Activated CD4-positive, alpha-beta T cell treated with anti-CD3 and anti-CD28 coated beads, Interleukin-2, Interleukin-4, amounts not matched to agents 100 ng/mL and 50 ng/mL, durations not matched to agents 16 hours and 8 hours (primary cell): ENCODE results near the gene UST.

Experiments
- DNase-seq: peaks from one replicate; pipeline ENCODE4 v3.0.0-alpha.2; 2020; ENCODE audit warnings: low spot score

UST gene

GRCh38 chr6:148803979-148804378, 57.1 kb downstream of the UST start:
- no peak for DNase-seq

DNA sequence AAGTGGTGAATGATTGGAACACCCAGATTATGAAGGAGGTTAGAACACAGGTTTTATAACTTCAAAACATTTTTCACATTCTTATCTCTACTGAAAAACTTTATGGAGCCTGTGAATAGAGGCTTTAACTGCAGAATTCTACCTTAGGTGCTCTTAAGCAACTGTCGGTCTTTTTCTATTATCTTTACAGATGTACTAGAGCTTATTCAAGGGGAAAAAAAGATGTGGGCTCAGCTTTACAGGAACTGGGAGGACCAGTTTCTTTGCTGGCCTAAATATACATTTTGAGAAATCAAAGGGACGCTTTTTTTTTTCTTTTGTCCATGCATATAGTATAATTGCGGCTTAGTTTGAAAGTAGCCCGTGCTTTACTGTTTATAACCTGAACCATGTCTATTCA, 58.9 kb downstream of the UST start:
- DNase-seq = no peak

DNA sequence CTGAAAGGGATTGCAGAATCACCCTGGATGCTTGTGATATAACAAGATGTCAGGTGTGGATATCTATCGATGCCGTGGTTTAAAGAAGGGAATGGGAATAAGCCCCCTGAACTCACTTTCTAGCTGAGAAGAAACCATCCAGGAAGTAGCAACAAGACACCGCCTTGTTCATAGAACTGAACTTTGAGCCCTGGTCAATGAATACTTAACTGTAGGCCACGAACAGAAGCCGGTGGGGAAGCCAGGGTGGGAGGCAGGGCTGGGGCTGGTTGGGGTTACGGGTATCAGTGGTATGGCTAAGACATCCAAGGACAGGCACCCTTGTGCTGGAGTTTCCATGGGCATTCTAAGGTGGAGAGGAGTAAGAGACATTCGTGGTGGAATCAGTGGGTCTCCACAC, 61.0 kb downstream of the UST start:
- no peak for DNase-seq

DNA sequence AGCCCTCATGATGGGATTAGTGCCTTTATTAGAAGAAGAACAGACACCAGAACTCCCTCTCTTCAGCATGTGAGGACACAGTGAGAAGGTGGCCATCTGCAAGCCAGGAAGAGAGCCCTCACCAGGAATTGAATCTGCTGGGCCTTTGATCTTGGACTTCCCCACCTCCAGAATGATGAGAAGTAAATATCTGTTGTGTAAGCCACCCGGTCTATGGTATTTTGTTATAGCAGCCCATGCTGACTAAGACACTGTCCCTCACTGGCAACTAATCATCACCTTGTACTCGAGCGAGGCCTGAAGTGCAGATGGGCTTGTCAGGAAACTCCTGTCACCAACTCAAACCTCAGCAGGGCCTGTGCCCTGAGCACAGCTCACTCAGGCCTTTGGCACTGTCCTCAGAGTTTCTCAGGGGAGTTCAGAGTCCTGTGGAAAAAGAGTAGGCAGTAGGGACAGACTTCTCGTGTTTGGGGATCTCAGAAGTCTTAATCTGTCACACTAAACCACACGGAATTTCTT, 62.0 kb downstream of the UST start:
- no peak for DNase-seq

DNA sequence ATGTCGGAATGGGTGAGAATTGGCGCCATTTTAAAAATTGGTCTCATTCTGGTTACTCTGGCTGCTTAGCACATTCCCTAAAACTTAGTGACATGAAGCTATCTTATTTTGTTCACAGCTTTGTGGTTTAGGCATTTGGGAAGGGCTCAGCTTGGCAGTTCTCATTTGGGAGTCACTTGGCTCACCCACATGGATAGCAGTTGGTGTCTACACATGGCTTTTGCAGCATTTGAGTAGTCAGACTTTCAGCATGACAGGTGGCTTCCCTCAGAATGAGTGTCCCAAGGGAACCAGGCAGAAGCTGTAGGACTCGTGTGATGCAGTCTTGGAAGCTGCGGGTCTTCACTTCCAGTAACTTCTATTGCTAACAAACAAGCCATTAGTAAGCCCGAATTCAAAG, 64.6 kb downstream of the UST start:
- DNase-seq = no peak

- DNase-seq = no peak
Measured at GRCh38 chr6:148814082-148814790, 67.4 kb downstream of the UST start.

DNA sequence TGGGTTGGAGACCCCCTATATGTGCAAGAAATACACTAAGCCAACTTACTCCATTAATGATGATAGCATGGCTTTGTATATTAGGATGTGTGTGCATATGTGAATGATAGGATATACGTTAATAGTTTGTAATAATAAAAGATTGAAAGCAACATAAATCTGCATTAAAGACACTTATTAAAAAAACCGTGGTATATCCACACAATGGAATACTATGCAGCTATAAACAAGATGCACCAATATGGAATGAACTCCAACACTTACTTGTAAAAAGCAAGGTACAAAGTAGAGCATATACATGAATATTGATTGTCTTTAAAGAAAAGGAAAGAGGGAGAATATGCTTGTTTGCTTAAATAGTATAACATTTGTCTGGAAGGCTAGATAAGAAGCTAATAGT, 68.0 kb downstream of the UST start:
- DNase-seq = no peak

DNA sequence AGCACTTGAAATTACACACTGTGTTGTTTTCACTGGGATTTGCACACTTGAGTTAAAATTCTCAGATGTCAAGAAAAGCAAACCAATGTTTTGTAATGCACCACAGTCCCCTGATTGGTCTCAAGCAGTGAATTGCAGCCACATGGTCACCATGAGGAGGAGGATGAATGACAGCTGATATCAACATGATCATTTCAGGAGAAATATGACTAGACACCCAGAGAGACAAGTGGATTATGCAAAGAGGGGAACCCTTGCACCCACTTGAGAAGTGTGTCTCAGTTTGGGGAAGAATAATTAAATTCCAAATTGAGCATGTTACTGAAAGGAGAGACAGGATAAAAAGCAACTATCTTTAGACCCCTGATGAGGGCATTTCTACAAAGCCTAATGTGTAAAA, 69.3 kb downstream of the UST start:
- DNase-seq = no peak

- DNase-seq = no peak
Measured at GRCh38 chr6:148817689-148818088, 70.9 kb downstream of the UST start.

GRCh38 chr6:148818939-148819575, 72.2 kb downstream of the UST start:
- DNase-seq = no peak

DNA sequence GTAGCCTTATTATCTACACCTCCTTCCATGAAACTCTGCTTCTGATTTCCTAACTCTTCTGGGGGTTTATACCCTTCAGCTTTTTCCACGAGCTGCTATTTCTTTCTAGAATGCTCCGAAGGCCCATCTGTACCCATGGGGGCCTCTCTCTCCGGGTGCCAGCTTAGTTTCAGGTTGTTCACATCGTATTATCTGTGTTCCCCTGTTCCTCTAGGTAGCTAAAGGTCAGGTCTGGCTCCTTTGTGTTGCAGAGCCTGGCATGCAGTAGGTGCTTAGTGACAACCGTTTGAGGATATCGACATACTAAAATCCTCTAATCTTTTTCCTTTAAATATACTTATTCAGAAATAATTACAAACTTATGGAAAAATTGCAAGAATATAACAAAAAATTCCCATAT, 73.0 kb downstream of the UST start:
- no peak for DNase-seq

GRCh38 chr6:148822819-148823218, 76.0 kb downstream of the UST start:
- DNase-seq = no peak

DNA sequence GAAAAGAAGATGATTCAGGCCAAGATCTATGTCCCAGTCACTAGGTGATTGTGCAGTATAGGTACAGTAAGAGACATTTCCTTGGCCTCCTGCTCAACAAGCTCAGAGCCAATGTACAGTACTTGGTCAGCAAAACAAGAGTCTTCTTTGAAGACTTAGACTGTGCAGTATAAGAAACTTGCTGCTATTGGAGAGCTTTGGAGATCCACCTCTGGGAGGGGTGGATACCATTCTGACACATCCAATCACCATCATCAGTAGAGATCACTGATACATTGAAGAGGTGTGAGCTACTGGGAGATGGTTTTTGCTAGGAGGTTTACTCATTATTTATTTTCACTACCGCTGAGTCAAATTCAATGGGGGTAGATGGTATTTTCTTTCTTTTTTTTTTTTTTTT, 77.5 kb downstream of the UST start:
- DNase-seq = no peak

GRCh38 chr6:148824960-148825359, 78.1 kb downstream of the UST start:
- no peak for DNase-seq

- no peak for DNase-seq
Measured at GRCh38 chr6:148825492-148825891, 78.7 kb downstream of the UST start.

DNA sequence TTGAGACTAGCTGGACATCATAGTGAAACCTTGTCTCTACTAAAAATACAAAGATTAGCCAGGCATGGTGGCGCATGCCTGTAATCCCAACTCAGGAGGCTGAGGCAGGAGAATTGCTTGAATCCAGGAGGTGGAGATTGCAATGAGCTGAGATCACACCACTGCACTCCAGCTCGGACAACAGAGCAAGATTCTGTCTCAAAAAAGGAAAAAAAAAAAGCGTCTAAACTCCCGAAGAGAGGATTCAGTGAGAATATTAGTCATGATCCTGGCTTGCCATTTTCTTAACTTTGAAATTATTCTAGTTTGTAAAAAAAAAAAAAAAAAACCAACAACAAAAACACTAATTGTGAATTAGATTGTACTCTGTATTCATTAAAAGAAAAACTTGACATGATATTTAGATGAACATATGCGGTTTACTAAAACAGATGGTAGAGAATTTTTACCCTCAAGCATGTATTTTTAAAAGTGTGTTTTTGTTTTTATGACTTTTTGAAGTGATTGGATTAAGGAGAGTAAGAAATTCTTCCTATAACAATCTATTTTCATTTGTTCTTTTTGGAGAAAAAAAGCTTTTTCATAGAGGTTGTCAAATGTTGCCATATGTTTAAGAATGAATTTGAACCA, 80.7 kb downstream of the UST start:
- DNase-seq = no peak

- DNase-seq = no peak
Measured at GRCh38 chr6:148828047-148828446, 81.2 kb downstream of the UST start.

DNA sequence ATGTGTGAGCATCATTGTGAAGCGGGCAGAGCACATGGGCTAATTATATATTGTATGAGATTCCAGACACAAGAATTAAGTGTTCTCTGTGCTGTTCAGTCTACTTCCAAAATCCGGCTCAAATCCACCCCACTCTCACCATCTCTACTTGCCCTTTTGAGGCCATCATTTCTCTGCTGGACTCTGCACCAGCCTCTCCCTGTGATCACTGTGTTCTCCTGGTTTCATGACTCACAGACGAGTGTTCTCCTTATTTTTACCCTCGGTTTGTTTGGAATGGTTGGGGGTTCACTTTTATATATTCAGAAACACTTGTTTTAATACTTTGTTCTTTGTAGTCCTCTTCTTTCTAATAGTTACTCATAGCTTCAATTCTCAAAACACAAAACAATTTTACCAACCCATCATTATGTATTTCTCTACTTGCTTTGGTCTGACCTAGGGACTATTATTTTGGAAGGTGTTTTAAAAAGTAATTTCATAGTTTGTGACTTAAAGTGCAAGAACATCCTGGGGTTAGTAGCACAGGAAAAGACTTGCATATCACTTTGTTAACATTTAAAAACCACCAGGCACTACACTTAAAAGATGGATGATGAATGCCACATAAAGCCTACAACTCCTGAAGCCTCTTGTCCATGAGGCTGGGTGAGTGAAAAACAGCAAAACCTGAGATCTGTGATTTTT, 82.7 kb downstream of the UST start:
- no peak for DNase-seq

DNA sequence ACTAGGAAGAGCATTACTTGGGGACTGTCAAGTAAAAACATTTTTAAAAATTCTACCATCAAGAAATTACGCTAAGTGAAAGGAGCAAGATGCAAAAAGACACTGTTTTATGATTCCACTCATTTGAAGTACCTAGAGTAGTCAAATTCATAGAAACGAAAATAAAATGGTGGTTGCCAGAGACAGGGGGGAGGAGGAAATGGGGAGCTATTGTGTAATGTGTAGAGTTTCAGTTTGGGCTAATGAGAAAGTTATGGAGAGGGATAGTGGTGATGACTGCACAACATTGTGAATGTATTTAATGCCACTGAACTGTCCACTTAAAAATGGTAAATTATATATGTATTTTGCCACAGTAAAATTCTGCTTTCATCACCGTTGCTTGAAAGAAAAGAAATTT, 83.8 kb downstream of the UST start:
- DNase-seq = peak; percentile 64

- DNase-seq = peak; percentile 77
Measured at GRCh38 chr6:148831064-148831463, 84.2 kb downstream of the UST start.

GRCh38 chr6:148831531-148831930, 84.7 kb downstream of the UST start:
- no peak for DNase-seq

- peak; percentile 73 for DNase-seq
Measured at GRCh38 chr6:148835920-148836441, 89.2 kb downstream of the UST start.

GRCh38 chr6:148836751-148837150, 89.9 kb downstream of the UST start:
- no peak for DNase-seq
